Kidney (tissue), 14 donors: ENCODE measurements around the gene SRGN. TPM values are rescaled to one million over a fixed set of nuclear protein-coding genes. Genes with fewer than 3 reads are reported as not detected.

ENCODE experiments used
- DNase-seq, 5 donors: peaks; one replicate each; pipeline ENCODE4 v3.0.0-alpha.2; 2013 to 2020
- FAIRE-seq: peaks from 2 replicates; lab custom pipeline; 2012; peaks lifted over from hg19 to GRCh38; lab: Jason Lieb, UNC
- H3K27ac ChIP-seq, 2 donors: one replicate each; pipeline ENCODE4 v1.7.0; 2013; ENCODE audit warnings: low read depth in 2 of 2, low read length in 2 of 2, inconsistent platforms in 1 of 2
- H3K27me3 ChIP-seq: one replicate; pipeline ENCODE4 v1.7.1; 2013; ENCODE audit warnings: low read length, inconsistent platforms; ENCODE audit not compliant: control insufficient read depth, insufficient read depth
- H3K36me3 ChIP-seq, 3 donors: one replicate each; pipeline versions ENCODE4 v1.7.0 to v1.7.1; 2013; ENCODE audit warnings: low read length in 3 of 3, control low read depth in 1 of 3, inconsistent platforms in 1 of 3; ENCODE audit not compliant: insufficient read depth in 3 of 3, control insufficient read depth in 2 of 3
- H3K4me1 ChIP-seq, 3 donors: one replicate each; pipeline versions ENCODE4 v1.7.0 to v1.7.1; 2013; ENCODE audit warnings: low read length in 3 of 3, inconsistent platforms in 1 of 3, low read depth in 1 of 3; ENCODE audit not compliant: control insufficient read depth in 2 of 3, insufficient read depth in 2 of 3
- H3K4me3 ChIP-seq, 3 donors: one replicate each; pipeline versions ENCODE4 v1.7.0 to v1.8.1; 2013; ENCODE audit warnings: low read length in 3 of 3, control low read depth in 1 of 3, inconsistent platforms in 1 of 3
- H3K9ac ChIP-seq, 3 donors: one replicate each; pipeline versions ENCODE4 v1.7.0 to v1.7.1; 2013; ENCODE audit warnings: low read length in 3 of 3, control low read depth in 1 of 3, inconsistent platforms in 1 of 3
- H3K9me3 ChIP-seq, 3 donors: one replicate each; pipeline versions ENCODE4 v1.7.0 to v1.7.1; 2013; ENCODE audit warnings: low read length in 3 of 3, control low read depth in 1 of 3, inconsistent platforms in 1 of 3; ENCODE audit not compliant: control insufficient read depth in 2 of 3, insufficient read depth in 1 of 3
- CTCF ChIP-seq: IDR thresholded peaks from 3 replicates; pipeline ENCODE4 v1.5.1; 2012; ENCODE audit warnings: mild to moderate bottlenecking, moderate library complexity, borderline replicate concordance; ENCODE audit not compliant: insufficient read depth; ENCODE audit errors: extremely low read depth
- intact Hi-C: fragments of 100-400 bp; cut with DNase I; formaldehyde crosslinking; loops from one replicate; pipeline ENCODE4 v1.11.1; 2022
- polyA plus RNA-seq: library from polyadenylated mRNA; stranded (reverse); fragments of 350-450 nt; fragmentation: Illumina TruSeq; extraction: RNeasy Lipid Tissue Mini Kit (QIAGEN cat#74804); gene quantifications from one replicate; pipeline ENCODE4 v1.2.3, GENCODE V29; 2014; ENCODE audit warnings: low read depth, low replicate concordance; ENCODE audit not compliant: insufficient read depth
- total RNA-seq: library from RNA; stranded (reverse); fragmentation: NEBNext Ultra II Directional; extraction: Animal tissue kit (Norgen Biotek cat#: 25700); gene quantifications from one replicate; pipeline ENCODE4 v1.2.1, GENCODE V29; 2021
- donor health status: control.
- donor health status: control.
- donor health status: control.
- donor health status: control.
- donor health status: control.
- donor health status: DM: yes; HTN: yes; CAD: no.
- donor health status: Normal renal cell carcinoma (clear cell type).

The SRGN gene
- total and polyA plus RNA-seq, 2 donors from 2014 or later = 65.7 to 130 TPM

- DNase-seq (no peak), FAIRE-seq (no peak)
- no peak overlapping the region for H3K4me3 ChIP-seq
- H3K9ac ChIP-seq = no peak overlapping the region
- intact Hi-C loops = loop anchor here (10.0 kb wide), 1 partner anchor 91 kb away; no protein-coding TSS in a partner anchor
- TF ChIP-seq CTCF = no peak
- H3K27me3 ChIP-seq = no peaks in the 10 kb centered on the region
- H3K4me1 ChIP-seq = no peaks in the 10 kb centered on the region
- no peaks in the 10 kb centered on the region for H3K36me3 ChIP-seq
- H3K27ac ChIP-seq = no peak overlapping the region
- H3K9me3 ChIP-seq = no peaks in the 10 kb centered on the region
Measured at GRCh38 chr10:69096045-69096444, 8.1 kb downstream of the SRGN start.

GRCh38 chr10:69097729-69098128, 9.8 kb downstream of the SRGN start:
- no peak for FAIRE-seq
- no peak for DNase-seq
- intact Hi-C loops = loop anchor here (10.0 kb wide), 1 partner anchor 93 kb away; no protein-coding TSS in a partner anchor
- H3K27me3 ChIP-seq = no peaks in the 10 kb centered on the region
- no peaks in the 10 kb centered on the region for H3K4me1 ChIP-seq
- no peak overlapping the region for H3K27ac ChIP-seq
- no peak for TF ChIP-seq CTCF
- no peak overlapping the region for H3K4me3 ChIP-seq
- H3K36me3 ChIP-seq = no peaks in the 10 kb centered on the region
- H3K9ac ChIP-seq = no peak overlapping the region
- H3K9me3 ChIP-seq = no peaks in the 10 kb centered on the region

GRCh38 chr10:69100136-69100872, 12.4 kb downstream of the SRGN start:
- H3K27me3 ChIP-seq = no peaks in the 10 kb centered on the region
- DNase-seq (peak in 2 of 5 donors; percentile 12 to 21), FAIRE-seq (no peak)
- no peaks in the 10 kb centered on the region for H3K36me3 ChIP-seq
- no peak overlapping the region for H3K27ac ChIP-seq
- no peak overlapping the region for H3K4me3 ChIP-seq
- H3K9me3 ChIP-seq = no peaks in the 10 kb centered on the region
- intact Hi-C loops = no loop called here
- no peak overlapping the region for H3K9ac ChIP-seq
- no peak for TF ChIP-seq CTCF
- H3K4me1 ChIP-seq = no peaks in the 10 kb centered on the region
